Measurements from ENCODE around the gene SLC1A5. TPM values are rescaled to one million over a fixed set of nuclear protein-coding genes. Genes with fewer than 3 reads are reported as not detected.

The SLC1A5 gene
- total RNA-seq, 1 experiment from 2014 or later = 284 TPM

- no peaks in the 10 kb centered on the region for H3K9me2 ChIP-seq (ENCODE audit: insufficient read depth)
- H2AFZ ChIP-seq (ENCODE audit: low read depth, low read length, poor library complexity, severe bottlenecking) = no peak overlapping the region
- ATAC-seq (no peak), DNase-seq (ENCODE audit: low read depth, low spot score) (no peak)
- RAD21 ChIA-PET (ENCODE audit: low non-redundant PET in 1 of 2, low total read pairs in 2 of 2, uncharacterized antibody in 2 of 2, unreplicated experiment in 2 of 2) = interaction anchor here in 1 of 2 experiments (0.7 kb wide), 1 partner anchor 332 kb away, joined by 3 read pairs; no protein-coding TSS in a partner anchor
- peak overlapping the region; percentile 98 for H3K4me2 ChIP-seq (ENCODE audit: low read length)
- BruUV-seq (replicated peaks) = TSS peak; percentile 32
- H3K27ac ChIP-seq (ENCODE audit: low read depth, low read length) = no peak overlapping the region
- H3K27me3 ChIP-seq (ENCODE audit: insufficient read depth, low read length) = no peaks in the 10 kb centered on the region
- peaks cover 69% of the 10 kb centered on the region for H3K79me2 ChIP-seq (ENCODE audit: insufficient read depth, low read length)
- POLR2A ChIA-PET = interaction anchor here (1.7 kb wide), 1 partner anchor 26 kb away, joined by 4 read pairs; no protein-coding TSS in a partner anchor
- peak overlapping the region; percentile 98 to 99; a peak in 2 of 4 replicates for H3K4me3 ChIP-seq (replicated peaks in 1 of 2; ENCODE audit: low read depth in 1 of 2, low read length in 2 of 2)
- peaks cover 5 to 20% of the 10 kb centered on the region in 2 experiments for H3K4me1 ChIP-seq (ENCODE audit: control insufficient read depth in 1 of 2, insufficient read depth in 2 of 2, low read length in 2 of 2)
- no peak for TF ChIP-seq JUND (IDR thresholded peaks at IDR 0.05)
- TF ChIP-seq ELF1 (IDR thresholded peaks at IDR 0.05; ENCODE audit: borderline replicate concordance, low read depth) = no peak
- TF ChIP-seq POLR2AphosphoS5 (IDR thresholded peaks at IDR 0.05; ENCODE audit: low read depth, low read length) = no peak
- TF ChIP-seq CBX3 (IDR thresholded peaks at IDR 0.05; ENCODE audit: low read depth) = no peak
- no peak for TF ChIP-seq CEBPB (IDR thresholded peaks at IDR 0.05; ENCODE audit: low read depth)
- no peak for TF ChIP-seq CTCF (IDR thresholded peaks at IDR 0.05 in 2 of 3, conservative IDR thresholded peaks at IDR 0.05 in 1 of 3; ENCODE audit: borderline replicate concordance in 1 of 3, insufficient read depth in 1 of 3, low read depth in 2 of 3, low read length in 2 of 3)
- no peak for TF ChIP-seq EGR1 (IDR thresholded peaks at IDR 0.05; ENCODE audit: low read depth)
- no peak for TF ChIP-seq ATF3 (IDR thresholded peaks at IDR 0.05)
- no peak for TF ChIP-seq SIN3A (IDR thresholded peaks at IDR 0.05; ENCODE audit: low read depth)
- TF ChIP-seq TCF7L2 (IDR thresholded peaks at IDR 0.05; ENCODE audit: borderline replicate concordance, extremely low read depth, insufficient read depth, insufficient read length) = no peak
- TF ChIP-seq ZNF274 (IDR thresholded peaks at IDR 0.05; ENCODE audit: low read depth, low read length) = no peak
- TF ChIP-seq FOSL1 (IDR thresholded peaks at IDR 0.05; ENCODE audit: low read depth) = no peak
- intact Hi-C loops (cut with micrococcal nuclease) = no loop called here
- H4K20me1 ChIP-seq (ENCODE audit: insufficient read depth) = peaks cover 12% of the 10 kb centered on the region; the same call in 1 of the 2 replicates
- no peaks in the 10 kb centered on the region for H3K9me3 ChIP-seq (ENCODE audit: control insufficient read depth in 1 of 2, insufficient read depth in 1 of 2, low read depth in 1 of 2, low read length in 2 of 2)
- H3K9ac ChIP-seq (ENCODE audit: low read length) = no peak overlapping the region
- peaks cover 4 to 10% of the 10 kb centered on the region in 2 experiments; a peak in 2 of 4 replicates for H3K36me3 ChIP-seq (ENCODE audit: control insufficient read depth in 1 of 2, insufficient read depth in 2 of 2, low read length in 2 of 2)
- CTCF ChIA-PET = interaction anchor here (1.2 kb wide), 2 partner anchors 23 to 82 kb away, joined by 3 read pairs; no protein-coding TSS in a partner anchor
Observed at GRCh38 chr19:46744005-46744691, 44.2 kb downstream of the SLC1A5 start.

Data from HCT116 (cell line).